Glomerular endothelial cell (primary cell): Measurements from ENCODE around the gene CPT1C. TPM values are rescaled to one million over a fixed set of nuclear protein-coding genes. Genes with fewer than 3 reads are reported as not detected.
"Not testable (repeated sequence)": the region's sequence is repeated elsewhere in the genome, so short reads cannot be mapped to it uniquely, and the experiment has no call there.

Experiments used
- DNase-seq: peaks from one replicate; pipeline ENCODE4 v3.0.0-alpha.2; 2011; ENCODE audit warnings: low read depth, low spot score; ENCODE audit errors: extremely low read depth
- total RNA-seq: library from RNA; depleted of rRNA; stranded (reverse); fragments of >200 nt; gene quantifications from 2 replicates; pipeline ENCODE4 v1.2.3, GENCODE V29; 2015

Gene CPT1C
- total RNA-seq, 1 donor from 2014 or later: 28.4 TPM

DNA sequence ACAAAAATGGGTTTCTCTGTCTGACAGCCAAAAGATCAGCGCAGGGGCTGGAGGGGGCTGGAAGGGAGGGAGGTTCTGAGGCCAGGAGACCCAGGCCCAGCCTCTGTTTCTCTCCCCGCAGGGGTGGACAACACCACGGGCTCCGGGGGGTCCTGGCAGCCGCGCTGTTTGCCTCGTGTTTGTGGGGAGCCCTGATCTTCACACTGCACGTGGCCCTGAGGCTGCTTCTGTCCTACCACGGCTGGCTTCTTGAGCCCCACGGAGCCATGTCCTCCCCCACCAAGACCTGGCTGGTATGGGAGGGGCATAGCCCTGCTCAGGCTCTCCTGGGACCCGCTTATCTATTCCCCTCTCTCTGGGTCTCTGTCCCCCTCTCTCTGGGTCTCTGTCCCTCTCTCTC lies 9.6 kb downstream of the CPT1C start:
- no peak for DNase-seq

- no peak for DNase-seq
Observed at GRCh38 chr19:49701271-49701786, 10.4 kb downstream of the CPT1C start.

DNA sequence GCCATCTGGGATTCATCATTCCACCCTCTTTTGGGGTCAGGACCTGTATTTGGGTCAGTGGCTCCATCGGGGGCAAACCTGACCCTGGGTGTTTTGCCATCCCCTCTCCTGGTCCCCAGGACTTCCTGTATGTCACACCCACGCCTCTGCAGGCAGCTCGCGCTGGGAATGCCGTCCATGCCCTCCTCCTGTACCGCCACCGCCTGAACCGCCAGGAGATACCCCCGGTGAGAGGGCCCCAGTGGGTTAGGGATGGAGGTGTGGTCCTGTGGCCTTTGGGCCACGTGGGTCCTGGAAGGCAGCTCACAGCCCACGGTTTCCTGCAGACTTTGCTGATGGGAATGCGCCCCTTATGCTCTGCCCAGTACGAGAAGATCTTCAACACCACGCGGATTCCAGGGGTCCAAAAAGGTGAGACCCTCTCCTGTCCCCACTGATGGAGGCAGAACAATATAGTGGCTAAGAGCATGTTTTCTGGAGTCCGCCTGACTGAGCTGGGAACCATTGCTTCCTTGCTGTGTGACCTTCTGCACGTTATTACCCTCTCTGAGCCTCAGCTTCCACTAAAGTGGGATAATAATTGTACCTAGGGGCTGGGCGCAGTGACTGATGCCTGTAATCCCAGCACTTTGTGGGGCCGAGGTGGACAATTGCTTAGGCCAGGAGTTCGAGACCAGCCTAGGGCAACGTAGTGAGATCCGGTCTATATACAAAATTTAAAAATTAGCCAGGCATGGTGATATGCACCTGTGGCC lies 14.1 kb downstream of the CPT1C start:
- no peak for DNase-seq

GRCh38 chr19:49705919-49706318 lies 15.0 kb downstream of the CPT1C start:
- DNase-seq: no peak

- DNase-seq: no peak
Observed at GRCh38 chr19:49710372-49710951, 19.5 kb downstream of the CPT1C start.

DNA sequence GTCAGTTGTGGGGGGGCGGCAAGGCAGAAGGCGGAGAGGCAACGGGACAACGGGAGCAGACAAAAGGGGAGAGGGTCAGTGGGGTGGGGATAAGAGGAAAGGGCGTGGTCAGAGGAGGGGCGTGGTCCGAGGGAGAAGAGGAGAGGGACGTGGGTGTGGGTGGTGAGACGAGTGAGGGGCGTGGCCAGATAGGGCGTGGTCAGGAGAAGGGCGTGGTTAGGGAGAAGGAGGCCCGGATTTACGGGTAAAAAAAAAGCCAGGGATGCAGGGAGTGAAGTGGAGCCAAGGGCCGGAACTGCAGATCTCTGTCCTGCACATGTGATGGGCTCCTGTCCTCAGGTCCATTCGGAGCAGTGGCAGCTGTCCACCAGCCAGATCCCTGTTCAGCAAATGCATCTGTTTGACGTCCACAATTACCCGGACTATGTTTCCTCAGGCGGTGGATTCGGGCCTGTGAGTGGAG lies 21.5 kb downstream of the CPT1C start:
- no peak for DNase-seq

DNA sequence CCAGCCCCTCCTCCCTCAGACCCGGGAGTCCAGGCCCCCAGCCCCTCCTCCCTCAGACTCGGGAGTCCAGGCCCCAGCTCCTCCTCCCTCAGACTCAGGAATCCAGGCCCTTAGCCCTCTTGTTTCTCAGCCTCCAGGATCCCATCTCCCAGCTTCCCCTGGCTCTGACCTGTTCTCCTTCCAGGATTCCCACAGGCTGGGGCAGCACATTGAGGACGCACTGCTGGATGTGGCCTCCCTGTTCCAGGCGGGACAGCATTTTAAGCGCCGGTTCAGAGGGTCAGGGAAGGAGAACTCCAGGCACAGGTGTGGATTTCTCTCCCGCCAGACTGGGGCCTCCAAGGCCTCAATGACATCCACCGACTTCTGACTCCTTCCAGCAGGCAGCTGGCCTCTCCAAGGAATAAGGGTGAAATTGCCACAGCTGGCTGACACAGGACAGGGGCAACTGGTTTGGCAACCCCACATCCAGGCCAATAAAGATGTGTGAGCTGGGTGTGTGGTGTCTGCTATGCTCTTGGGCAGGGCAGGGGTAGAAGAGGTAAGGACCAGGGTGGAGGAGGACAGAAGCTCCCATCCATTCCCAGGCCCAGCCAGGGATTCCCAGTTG lies 22.4 kb downstream of the CPT1C start:
- no peak for DNase-seq

GRCh38 chr19:49716154-49716553 lies 25.2 kb downstream of the CPT1C start:
- DNase-seq: no peak

- DNase-seq: no peak
Observed at GRCh38 chr19:49718511-49718910, 27.6 kb downstream of the CPT1C start.

GRCh38 chr19:49718991-49719390 lies 28.1 kb downstream of the CPT1C start:
- no peak for DNase-seq

GRCh38 chr19:49719420-49719819 lies 28.5 kb downstream of the CPT1C start:
- not testable (repeated sequence) for DNase-seq

DNA sequence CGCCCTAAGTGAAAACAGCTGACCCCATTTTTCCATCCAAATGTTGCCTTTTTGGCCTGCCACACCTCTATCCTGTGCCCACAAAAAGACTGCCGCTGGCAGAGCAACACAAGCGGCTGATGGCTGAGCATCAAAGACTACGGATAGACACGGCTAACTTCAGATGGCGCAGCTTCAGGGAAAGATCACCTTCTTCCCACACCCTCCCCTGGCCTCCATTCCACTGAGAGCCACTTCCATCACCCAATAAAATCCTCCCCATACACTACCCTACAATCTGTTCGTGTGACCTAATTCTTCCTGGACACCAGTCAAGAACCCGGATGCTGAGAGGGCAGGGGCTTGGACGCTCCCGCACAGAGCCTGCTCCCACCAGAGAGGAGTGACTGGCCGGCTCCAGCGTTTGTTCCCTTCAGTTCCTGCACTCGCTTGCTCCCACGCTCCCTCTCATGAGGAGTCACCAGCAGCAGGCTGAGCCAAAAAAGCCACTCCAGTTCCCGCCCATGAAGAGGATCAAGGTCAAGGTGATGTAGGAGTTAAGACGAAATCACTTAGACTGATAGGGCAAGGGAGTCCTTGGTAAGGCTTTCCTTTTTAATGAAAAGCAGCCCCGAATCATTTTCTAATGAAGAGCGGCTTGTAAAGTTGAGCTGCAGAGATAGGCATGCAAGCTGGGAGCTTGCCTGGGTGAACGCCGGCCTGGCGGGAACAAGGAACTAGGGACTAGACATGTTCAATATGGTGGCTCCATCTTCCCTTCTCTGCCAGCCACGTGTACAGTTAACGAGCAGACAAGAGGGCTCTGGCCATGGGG lies 36.5 kb downstream of the CPT1C start:
- no peak for DNase-seq

GRCh38 chr19:49730166-49730565 lies 39.2 kb downstream of the CPT1C start:
- DNase-seq: no peak

- DNase-seq: no peak
Observed at GRCh38 chr19:49738268-49738667, 47.4 kb downstream of the CPT1C start.

DNA sequence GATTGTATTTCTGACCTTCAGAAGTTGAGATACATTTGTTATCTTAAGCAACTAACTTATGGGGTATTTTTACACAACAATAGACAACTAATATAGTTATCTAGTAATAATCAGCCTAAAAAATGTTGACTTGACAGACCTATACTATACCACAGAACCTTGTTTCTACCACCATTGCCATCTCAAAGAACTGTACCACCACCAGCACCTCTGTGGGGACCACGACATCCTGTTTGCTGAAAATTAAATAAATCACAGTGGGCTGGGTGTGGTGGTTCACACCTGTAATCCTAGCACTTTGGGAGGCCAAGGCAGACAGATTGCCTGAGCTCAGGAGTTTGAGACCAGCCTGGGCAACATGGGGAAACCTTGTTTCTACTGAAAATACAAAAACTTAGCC lies 48.2 kb downstream of the CPT1C start:
- DNase-seq: no peak

DNA sequence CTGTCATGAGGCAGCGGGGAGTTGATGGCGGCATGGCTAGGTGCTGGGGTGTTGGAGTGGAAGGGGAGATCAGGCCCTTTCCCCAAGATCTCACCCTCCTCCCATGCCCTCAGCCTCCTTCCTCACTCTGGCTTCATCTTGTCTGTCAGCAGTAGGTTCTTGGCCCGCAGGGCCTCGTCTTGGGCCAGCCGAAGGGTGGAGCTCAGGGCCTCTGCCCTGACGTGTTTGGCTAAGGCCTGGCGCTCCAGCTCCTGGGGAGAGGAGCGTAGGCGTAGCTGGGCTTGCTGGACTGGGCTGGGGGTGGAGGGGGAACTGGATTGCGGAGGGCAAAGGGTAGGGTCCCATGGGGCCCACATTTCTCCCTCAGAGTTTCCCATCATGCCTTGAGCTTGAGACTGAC lies 49.0 kb downstream of the CPT1C start:
- no peak for DNase-seq

- no peak for DNase-seq
Observed at GRCh38 chr19:49741210-49741844, 50.4 kb downstream of the CPT1C start.

DNA sequence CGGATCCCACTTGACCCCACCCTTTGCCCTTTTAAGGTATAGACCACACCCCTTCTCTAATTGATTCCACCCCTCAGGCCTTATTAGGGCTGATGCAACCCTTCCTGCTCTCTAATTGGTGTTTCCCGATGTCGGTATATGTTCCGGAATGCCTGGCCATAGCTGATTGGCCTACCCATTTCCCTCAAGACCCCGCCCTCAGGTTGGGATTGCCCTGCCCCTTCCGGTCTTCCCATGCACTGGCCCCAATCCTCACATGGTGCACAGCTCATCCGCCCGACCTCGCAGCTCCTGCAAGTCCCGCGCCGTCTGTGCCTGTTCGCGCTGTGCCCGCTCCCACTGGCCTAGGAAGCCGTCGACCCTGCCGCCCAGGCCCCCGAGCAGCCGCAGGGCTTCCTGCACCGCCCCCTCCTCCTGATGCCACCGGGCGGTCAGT lies 54.0 kb downstream of the CPT1C start:
- no peak for DNase-seq

DNA sequence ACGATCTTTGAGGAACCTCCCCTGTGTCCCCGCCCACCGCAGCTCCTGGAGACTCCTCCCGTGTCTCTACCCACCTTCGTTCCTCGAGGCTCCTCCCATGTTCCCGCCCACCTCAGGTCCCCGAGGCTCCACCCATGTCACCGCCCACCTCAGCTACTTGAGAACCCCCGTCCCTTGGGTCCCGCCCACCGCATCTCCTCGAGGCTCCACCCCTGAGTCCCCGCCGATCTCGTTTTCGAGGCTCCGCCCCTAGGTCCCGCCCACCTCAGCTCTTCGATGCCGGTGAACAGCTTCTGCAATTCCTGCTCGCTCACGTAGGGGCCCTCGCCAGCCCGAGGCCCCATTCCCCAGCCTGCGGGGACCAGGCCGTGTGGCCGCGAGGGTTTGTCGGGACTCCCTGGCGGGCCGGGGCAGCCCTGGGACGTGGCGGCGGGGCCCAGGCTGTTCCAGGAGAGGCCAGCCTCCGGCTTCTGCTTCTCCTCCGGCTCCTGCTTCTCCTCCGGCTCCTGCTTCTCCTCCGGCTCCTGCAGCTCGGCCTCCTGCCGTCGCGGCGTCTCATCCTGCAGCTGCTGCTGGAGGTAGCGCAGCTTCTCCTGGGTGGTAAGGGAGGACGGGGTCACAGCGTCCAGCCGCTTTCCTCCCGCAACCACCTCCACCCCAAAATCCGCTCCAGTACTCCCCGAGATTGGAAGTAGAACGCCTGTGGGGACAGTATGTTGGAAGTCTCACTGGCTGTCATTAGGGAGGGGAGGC lies 55.5 kb downstream of the CPT1C start:
- DNase-seq: no peak
